HG02943 (cell line): ENCODE data around the gene RBKS.

Experiments
- ATAC-seq: cut with Tn5 transposase; IDR thresholded peaks from one replicate; pipeline ENCODE4 v1.9.1; 2021; ENCODE audit warnings: mild to moderate bottlenecking, low read depth, moderate library complexity; ENCODE audit not compliant: unreplicated experiment

The RBKS gene

DNA sequence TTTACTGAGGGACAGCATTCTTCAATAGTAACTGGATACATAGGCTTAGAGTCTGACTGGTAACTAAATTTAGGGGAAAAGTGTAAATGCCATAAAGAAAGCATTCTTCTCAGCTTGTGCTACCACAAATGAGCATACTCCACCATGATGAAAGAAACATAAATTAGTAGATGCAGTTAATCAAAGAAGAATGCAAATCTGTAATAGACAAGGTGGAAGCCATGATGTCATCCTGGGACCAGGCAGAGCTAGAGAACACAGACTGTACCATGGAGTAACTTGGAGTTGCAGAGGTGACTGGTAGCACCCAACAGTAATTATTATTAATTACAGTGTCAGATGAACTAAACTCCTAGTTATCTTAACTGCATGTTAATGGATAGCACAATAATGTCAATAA lies 51.7 kb downstream of the RBKS start:
- ATAC-seq = no peak

DNA sequence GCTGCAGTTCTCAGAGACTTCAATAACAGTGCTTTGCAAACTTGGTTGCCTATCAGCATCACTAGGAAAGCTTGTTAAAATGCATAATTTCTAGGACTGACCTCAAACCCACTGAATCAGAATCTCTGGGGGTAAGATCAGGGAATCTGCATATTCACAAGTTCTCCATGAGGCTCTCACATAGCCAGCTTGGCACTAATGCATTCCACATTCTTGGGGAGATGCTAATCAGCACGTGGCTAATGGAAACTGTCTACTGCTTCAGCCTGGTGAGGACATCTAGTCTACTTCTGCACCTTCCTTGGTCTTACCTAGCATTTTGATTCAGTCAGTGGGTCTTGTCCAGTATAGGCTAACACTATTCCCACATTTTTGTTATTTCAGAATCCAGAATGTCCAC lies 56.3 kb downstream of the RBKS start:
- no peak for ATAC-seq

DNA sequence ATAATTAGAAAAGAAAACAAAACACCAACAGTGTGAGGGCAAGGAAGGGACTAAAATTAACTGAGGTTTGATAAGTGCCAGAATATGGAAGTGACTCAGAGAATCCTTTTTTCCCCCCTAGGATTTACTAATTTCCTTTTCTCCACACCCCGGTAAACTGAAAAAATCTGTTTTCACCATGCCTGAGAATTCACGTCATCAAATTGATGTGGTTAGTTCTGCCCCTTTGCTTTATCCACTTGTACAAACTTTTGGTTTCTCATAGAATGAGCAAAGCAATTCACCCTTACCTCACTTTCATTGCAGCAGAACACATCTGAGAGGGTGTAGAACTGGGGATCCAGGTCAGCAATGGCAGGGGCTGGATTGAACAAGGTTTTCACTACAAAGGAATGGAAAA lies 57.8 kb downstream of the RBKS start:
- ATAC-seq = no peak

- ATAC-seq = no peak
Measured at GRCh38 chr2:27831279-27832050, 58.7 kb downstream of the RBKS start.

GRCh38 chr2:27830656-27831055 lies 59.5 kb downstream of the RBKS start:
- ATAC-seq = no peak

GRCh38 chr2:27829791-27830190 lies 60.4 kb downstream of the RBKS start:
- no peak for ATAC-seq

DNA sequence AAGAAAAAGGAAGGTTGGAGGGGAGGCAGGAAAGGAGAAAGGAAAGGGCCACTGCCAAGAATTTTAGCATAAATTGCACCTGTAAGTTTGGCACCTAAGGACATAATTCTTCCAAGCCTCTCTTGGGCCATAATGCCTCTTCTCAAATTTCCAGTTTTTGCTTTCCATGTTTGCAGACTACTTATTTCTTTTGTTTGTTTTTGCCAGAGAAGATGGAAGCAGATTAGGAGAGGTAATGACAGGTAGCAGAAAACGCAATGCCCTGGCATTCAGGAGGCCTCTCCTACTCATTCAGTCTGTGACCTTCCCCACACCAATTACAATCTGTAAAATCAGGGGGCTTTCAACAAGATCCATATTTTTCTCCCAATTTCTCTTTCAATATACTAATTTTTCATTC lies 61.9 kb downstream of the RBKS start:
- ATAC-seq = no peak

DNA sequence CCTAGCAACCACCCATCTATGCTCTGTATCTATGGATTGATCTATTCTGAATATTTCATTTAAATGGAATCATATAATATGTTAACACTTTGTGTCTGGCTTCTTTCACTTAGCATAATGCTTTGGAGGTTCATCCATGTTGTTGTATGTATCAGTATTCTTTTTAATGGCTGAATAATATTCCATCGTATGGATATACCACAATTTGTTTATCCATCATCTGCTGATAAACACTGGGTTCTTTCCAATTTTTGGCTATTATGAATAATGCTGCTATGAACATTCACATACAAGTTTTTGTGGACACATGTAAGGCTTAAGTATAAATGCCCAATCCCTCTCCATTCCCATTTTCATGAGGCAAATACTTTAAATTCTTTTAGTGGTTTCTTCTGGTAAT lies 65.8 kb downstream of the RBKS start:
- ATAC-seq = no peak

GRCh38 chr2:27823569-27823968 lies 66.6 kb downstream of the RBKS start:
- no peak for ATAC-seq

DNA sequence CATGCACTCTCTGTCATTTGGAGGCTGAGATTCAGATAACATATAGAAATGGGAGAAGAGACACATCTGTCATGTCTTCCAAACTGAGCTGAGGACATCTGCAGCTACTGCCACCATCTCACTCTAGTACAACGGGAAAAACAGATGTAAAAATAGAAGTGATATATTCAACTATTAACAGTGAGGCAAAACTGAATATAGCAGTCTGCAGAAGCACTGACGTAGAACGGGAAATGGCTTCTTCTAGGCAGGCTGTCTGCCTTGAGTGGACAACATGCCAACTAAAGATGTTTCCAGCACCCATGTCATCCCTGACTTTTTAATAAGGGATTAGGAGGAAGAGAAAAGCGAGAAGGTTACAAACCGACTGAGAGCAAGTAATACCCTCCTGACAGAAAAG lies 67.1 kb downstream of the RBKS start:
- ATAC-seq = no peak

DNA sequence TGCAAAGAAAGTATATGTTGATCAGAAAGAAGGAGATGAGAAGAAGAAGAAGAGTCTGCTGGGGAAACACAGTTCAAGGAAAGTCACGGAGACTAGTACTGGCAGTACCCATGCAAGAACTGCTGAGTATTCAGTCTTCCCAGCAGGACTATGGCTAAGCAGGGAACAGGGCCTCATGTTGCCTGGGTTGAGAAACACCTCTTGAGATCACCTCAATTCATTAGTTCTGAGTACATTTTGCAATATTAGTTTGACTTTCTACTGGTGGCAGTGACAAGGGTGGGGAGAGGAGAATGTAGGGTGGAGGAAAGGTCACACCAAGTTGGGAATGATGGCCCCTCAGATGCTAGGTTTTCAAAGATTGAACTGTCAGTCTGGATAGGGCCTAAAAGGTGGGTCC lies 68.1 kb downstream of the RBKS start:
- ATAC-seq = no peak

DNA sequence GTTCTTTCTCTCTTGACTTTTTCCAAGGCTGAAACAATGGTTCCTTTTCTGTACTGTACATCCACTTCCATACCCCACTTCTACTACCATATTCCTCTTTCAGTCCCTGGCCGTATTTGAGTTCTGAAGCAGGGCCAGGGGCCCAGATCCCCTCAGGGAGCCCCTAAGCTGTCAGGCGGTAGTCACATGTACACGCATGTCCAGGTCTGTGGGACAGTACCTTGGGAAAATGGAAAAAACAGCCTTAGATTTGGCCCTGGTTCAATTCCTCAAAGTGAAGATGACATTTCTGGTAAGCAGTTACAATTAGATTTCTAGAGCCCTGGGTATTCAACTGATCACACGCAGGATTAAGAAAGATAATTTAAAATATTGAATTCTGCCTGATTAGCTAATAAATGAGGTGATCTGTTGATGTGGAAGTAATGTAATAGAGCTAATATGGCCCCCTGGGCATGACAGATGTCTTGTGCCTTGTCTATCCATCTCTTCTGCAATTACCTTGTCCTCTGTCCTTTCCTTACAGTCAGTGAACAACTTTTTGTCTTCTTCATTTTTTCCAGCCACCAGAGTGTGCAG lies 74.2 kb downstream of the RBKS start:
- no peak for ATAC-seq

GRCh38 chr2:27814758-27815157 lies 75.4 kb downstream of the RBKS start:
- ATAC-seq = no peak

DNA sequence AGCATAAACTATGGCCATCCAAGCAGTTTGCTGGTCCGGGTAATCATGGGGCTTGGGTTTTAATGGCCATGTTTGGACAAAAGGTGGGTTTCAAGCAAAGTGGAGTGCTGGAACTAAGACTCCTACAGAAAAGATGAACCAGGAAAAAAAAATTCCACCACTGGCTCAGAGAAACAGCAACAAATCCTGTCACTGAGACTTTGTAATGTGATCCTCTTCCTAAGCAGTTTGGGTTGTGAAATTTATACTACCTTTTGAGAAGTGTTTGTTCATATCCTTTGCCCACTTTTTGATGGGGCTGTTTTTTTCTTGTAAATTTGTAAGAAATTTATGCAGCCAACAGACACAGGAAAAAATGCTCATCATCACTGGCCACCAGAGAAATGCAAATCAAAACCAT lies 78.4 kb downstream of the RBKS start:
- no peak for ATAC-seq

DNA sequence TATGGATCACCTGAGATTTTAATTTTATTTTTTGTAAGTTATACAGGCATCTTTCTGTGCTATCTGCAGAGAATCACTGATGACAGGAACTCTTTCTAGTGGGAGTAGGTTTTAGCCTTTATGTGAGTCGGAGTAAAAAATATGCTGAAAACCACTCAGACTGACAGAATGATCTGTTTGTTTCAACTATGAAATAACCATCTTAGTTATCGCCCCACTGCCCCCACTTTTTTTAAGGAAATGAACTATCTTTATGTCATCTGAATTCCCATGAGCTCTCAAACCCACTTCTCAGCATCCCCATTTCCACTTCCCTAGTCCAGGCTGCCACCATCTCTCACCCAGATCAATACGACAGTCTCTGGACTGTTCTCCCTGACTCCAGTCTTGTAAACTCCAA lies 79.7 kb downstream of the RBKS start:
- ATAC-seq = no peak

GRCh38 chr2:27809761-27810241 lies 80.4 kb downstream of the RBKS start:
- no peak for ATAC-seq

- no peak for ATAC-seq
Measured at GRCh38 chr2:27808984-27809383, 81.2 kb downstream of the RBKS start.

- no peak for ATAC-seq
Measured at GRCh38 chr2:27808418-27808817, 81.8 kb downstream of the RBKS start.

GRCh38 chr2:27807476-27807875 lies 82.7 kb downstream of the RBKS start:
- no peak for ATAC-seq

DNA sequence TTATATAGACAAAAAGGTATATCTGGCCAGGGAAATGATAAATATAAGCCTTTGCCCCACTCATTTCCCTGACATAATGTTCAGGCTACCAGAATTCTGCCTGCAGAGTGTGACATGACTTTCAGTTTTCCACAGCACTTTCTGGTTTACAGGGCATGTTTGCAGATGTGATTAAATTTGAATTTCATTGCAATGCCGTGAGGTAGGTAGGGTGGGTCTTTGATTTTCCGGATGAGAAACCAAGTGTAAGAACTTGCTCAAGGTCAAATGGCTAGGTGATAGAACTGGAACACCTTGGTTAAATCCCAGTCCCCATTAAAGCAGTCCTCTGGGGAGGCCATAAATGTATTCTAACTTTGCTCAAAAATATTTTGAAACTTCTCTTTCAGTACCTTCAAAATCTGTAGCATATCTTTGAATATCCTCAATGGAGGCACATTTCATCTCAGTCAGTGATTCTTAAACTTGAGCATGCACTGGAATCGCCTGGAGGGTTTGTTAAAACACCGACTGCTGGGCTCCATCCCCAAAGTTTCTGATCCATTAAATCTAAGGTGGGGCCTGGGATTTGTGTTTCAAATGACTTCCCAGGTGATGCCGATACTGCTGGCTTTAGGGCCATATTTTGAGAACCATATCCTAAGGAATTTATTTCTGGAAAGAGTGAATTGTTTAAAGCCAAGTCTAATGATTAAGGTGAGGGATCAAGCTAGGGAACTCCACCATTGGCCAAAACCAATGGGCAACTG lies 83.7 kb downstream of the RBKS start:
- ATAC-seq = no peak

DNA sequence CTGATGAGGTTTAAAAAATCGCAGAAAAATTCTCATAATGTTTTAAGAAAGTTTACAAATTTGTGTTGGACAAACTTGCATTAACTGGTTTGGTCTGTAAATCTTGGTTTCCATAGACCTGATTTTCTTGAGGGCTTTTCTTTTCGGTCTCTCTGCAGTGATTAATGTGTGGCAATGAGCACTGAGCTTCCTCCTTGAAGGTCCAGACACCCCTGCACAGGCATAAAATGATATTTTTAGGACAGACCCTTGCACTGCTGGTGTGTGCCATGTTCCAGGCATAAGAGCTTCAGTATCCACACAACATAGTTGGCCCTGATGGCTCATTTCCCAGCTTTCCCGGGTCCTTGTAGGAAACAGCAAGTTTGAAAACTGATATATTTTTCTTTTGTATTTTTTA lies 85.0 kb downstream of the RBKS start:
- no peak for ATAC-seq

DNA sequence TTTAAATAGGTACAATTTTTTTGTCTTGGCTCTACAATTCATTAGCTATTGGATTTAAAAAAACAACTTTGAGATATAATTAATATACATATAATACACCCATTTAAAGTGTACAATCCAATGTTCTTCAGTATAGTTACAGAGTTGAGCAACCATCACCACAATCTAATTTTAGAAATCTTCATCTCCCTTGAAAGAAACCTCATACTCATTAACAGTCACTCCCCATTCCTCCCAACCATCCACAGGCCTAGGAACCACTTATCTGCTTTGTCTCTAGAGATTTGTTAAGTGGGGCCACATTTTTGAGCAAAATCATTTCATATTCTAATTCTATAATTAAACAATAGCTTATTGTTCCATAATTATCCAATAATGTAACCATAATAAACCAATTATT lies 86.0 kb downstream of the RBKS start:
- no peak for ATAC-seq
